Measurements from ENCODE around the gene VSNL1. TPM values are rescaled to one million over a fixed set of nuclear protein-coding genes. Genes with fewer than 3 reads are reported as not detected.

The VSNL1 gene
- total RNA-seq, 1 experiment from 2014 or later = not detected

- Histone ChIP-seq H3K9ac (ENCODE audit: low read length) (no peak overlapping the region), H3F3A (ENCODE audit: low read length, unreplicated experiment) (no peaks in the 10 kb centered on the region), H3K79me2 (ENCODE audit: low read length) (no peaks in the 10 kb centered on the region), H3K4me1 (ENCODE audit: insufficient read depth, low read length) (no peaks in the 10 kb centered on the region), H3K9me3 (ENCODE audit: low read length) (no peaks in the 10 kb centered on the region), H3K4me3 (ENCODE audit: low read length) (no peak overlapping the region), H3K9me2 (replicated peaks; ENCODE audit: low read length) (no peaks in the 10 kb centered on the region), H3K36me3 (ENCODE audit: low read depth, low read length) (no peaks in the 10 kb centered on the region), H4K20me1 (ENCODE audit: low read length) (no peaks in the 10 kb centered on the region), H3K27me3 (ENCODE audit: low read length) (peaks cover 73% of the 10 kb centered on the region), H3K4me2 (ENCODE audit: low read length) (no peak overlapping the region), H2AFZ (ENCODE audit: low read length) (no peak overlapping the region), H3K27ac (ENCODE audit: low read length) (no peak overlapping the region)
- ATAC-seq = no peak
- ChIA-PET CTCF (no interaction called here), POLR2A (ENCODE audit: unreplicated experiment) (no interaction called here)
- intact Hi-C loops (cut with micrococcal nuclease) = no loop called here
- no peak for TF ChIP-seq EZH2 (IDR thresholded peaks at IDR 0.05; ENCODE audit: low read length, unreplicated experiment)
- no peak for TF ChIP-seq CTCF (conservative IDR thresholded peaks at IDR 0.05; ENCODE audit: low read depth, low read length)
- no peak for TF ChIP-seq EZH2phosphoT487 (IDR thresholded peaks at IDR 0.05; ENCODE audit: borderline replicate concordance, low read length)
- no TSS peak for BruUV-seq (replicated peaks)
- DNase-seq = peak; percentile 9
Observed at GRCh38 chr2:17536416-17536815, 4.1 kb upstream of the VSNL1 start.

GRCh38 chr2:17538022-17538843 is 2.3 kb upstream of the VSNL1 start:
- H3K4me1 ChIP-seq (ENCODE audit: insufficient read depth, low read length) = no peaks in the 10 kb centered on the region
- no peak for TF ChIP-seq CTCF (conservative IDR thresholded peaks at IDR 0.05; ENCODE audit: low read depth, low read length)
- no peak for TF ChIP-seq EZH2 (IDR thresholded peaks at IDR 0.05; ENCODE audit: low read length, unreplicated experiment)
- no peak for TF ChIP-seq EZH2phosphoT487 (IDR thresholded peaks at IDR 0.05; ENCODE audit: borderline replicate concordance, low read length)
- no peaks in the 10 kb centered on the region for H3F3A ChIP-seq (ENCODE audit: low read length, unreplicated experiment)
- no peaks in the 10 kb centered on the region for H3K36me3 ChIP-seq (ENCODE audit: low read depth, low read length)
- H2AFZ ChIP-seq (ENCODE audit: low read length) = no peak overlapping the region
- H3K9ac ChIP-seq (ENCODE audit: low read length) = no peak overlapping the region
- H3K79me2 ChIP-seq (ENCODE audit: low read length) = no peaks in the 10 kb centered on the region
- no peaks in the 10 kb centered on the region for H3K9me3 ChIP-seq (ENCODE audit: low read length)
- no TSS peak for BruUV-seq (replicated peaks)
- H3K4me2 ChIP-seq (ENCODE audit: low read length) = no peak overlapping the region
- H3K4me3 ChIP-seq (ENCODE audit: low read length) = no peak overlapping the region
- DNase-seq (no peak), ATAC-seq (no peak)
- H3K27me3 ChIP-seq (ENCODE audit: low read length) = peaks cover 73% of the 10 kb centered on the region
- POLR2A ChIA-PET (ENCODE audit: unreplicated experiment) = no interaction called here
- no peak overlapping the region for H3K27ac ChIP-seq (ENCODE audit: low read length)
- intact Hi-C loops (cut with micrococcal nuclease) = no loop called here
- no peaks in the 10 kb centered on the region for H3K9me2 ChIP-seq (replicated peaks; ENCODE audit: low read length)
- CTCF ChIA-PET = no interaction called here
- H4K20me1 ChIP-seq (ENCODE audit: low read length) = no peaks in the 10 kb centered on the region

- TF ChIP-seq EZH2phosphoT487 (IDR thresholded peaks at IDR 0.05; ENCODE audit: borderline replicate concordance, low read length) = no peak
- TF ChIP-seq EZH2 (IDR thresholded peaks at IDR 0.05; ENCODE audit: low read length, unreplicated experiment) = no peak
- TF ChIP-seq CTCF (conservative IDR thresholded peaks at IDR 0.05; ENCODE audit: low read depth, low read length) = no peak
- no peak overlapping the region for H3K4me2 ChIP-seq (ENCODE audit: low read length)
- no peak overlapping the region for H3K9ac ChIP-seq (ENCODE audit: low read length)
- H3K27me3 ChIP-seq (ENCODE audit: low read length) = peaks cover 79% of the 10 kb centered on the region
- no peaks in the 10 kb centered on the region for H3K79me2 ChIP-seq (ENCODE audit: low read length)
- H3K4me1 ChIP-seq (ENCODE audit: insufficient read depth, low read length) = no peaks in the 10 kb centered on the region
- ChIA-PET CTCF (no interaction called here), POLR2A (ENCODE audit: unreplicated experiment) (no interaction called here)
- H3F3A ChIP-seq (ENCODE audit: low read length, unreplicated experiment) = no peaks in the 10 kb centered on the region
- intact Hi-C loops (cut with micrococcal nuclease) = no loop called here
- ATAC-seq (no peak), DNase-seq (no peak)
- H3K27ac ChIP-seq (ENCODE audit: low read length) = no peak overlapping the region
- no peak overlapping the region for H2AFZ ChIP-seq (ENCODE audit: low read length)
- H4K20me1 ChIP-seq (ENCODE audit: low read length) = no peaks in the 10 kb centered on the region
- H3K4me3 ChIP-seq (ENCODE audit: low read length) = no peak overlapping the region
- H3K9me3 ChIP-seq (ENCODE audit: low read length) = no peaks in the 10 kb centered on the region
- H3K9me2 ChIP-seq (replicated peaks; ENCODE audit: low read length) = no peaks in the 10 kb centered on the region
- H3K36me3 ChIP-seq (ENCODE audit: low read depth, low read length) = no peaks in the 10 kb centered on the region
- BruUV-seq (replicated peaks) = no TSS peak
Observed at GRCh38 chr2:17538844-17539554, 1.5 kb upstream of the VSNL1 start.
